MM.1S (cell line): ENCODE data around the gene SGSH.

Experiments used
- DNase-seq: peaks from one replicate; pipeline ENCODE4 v3.0.0-alpha.2; 2015
- H2AFZ ChIP-seq: fragments of 300-600 bp; sonication (generic); 2 replicates; pipeline ENCODE4 v1.6.0; 2016; ENCODE audit warnings: antibody characterized with exemption, low read length
- H3F3A ChIP-seq: fragments of 300-600 bp; sonication (generic); 2 replicates; pipeline ENCODE4 v1.6.1; 2016; ENCODE audit warnings: mild to moderate bottlenecking, antibody characterized with exemption, low read length, moderate library complexity, mixed read lengths; ENCODE audit not compliant: insufficient read depth
- H3K27ac ChIP-seq: fragments of 300-600 bp; sonication (generic); 2 replicates; pipeline ENCODE4 v1.5.1; 2016; ENCODE audit warnings: mild to moderate bottlenecking, low read length
- H3K27me3 ChIP-seq: fragments of 300-600 bp; sonication (generic); replicated peaks from 2 replicates; pipeline ENCODE4 v1.6.0; 2016; ENCODE audit warnings: low read length; ENCODE audit not compliant: insufficient read depth
- H3K36me3 ChIP-seq: fragments of 300-600 bp; sonication (generic); replicated peaks from 2 replicates; pipeline ENCODE4 v1.6.1; 2016; ENCODE audit warnings: mild to moderate bottlenecking, low read length, mixed read lengths; ENCODE audit not compliant: insufficient read depth
- H3K4me1 ChIP-seq: fragments of 300-600 bp; sonication (generic); 2 replicates; pipeline ENCODE4 v1.6.1; 2016; ENCODE audit warnings: low read length, mixed read lengths
- H3K4me2 ChIP-seq: fragments of 300-600 bp; sonication (generic); 2 replicates; pipeline ENCODE4 v1.6.0; 2016; ENCODE audit warnings: low read depth, low read length
- H3K4me3 ChIP-seq: fragments of 300-600 bp; sonication (generic); 2 replicates; pipeline ENCODE4 v1.5.1; 2016; ENCODE audit warnings: low read length, mixed read lengths
- H3K79me2 ChIP-seq: fragments of 300-600 bp; sonication (generic); 2 replicates; pipeline ENCODE4 v1.6.1; 2016; ENCODE audit warnings: mixed run types, low read length, mixed read lengths
- H3K9ac ChIP-seq: fragments of 300-600 bp; sonication (generic); 2 replicates; pipeline ENCODE4 v1.6.1; 2016; ENCODE audit warnings: low read length, mixed read lengths
- H3K9me2 ChIP-seq: fragments of 300-600 bp; sonication (generic); replicated peaks from 2 replicates; pipeline ENCODE4 v1.6.1; 2016; ENCODE audit warnings: mild to moderate bottlenecking, low read length, mixed read lengths; ENCODE audit not compliant: insufficient read depth
- H3K9me3 ChIP-seq: fragments of 300-600 bp; sonication (generic); replicated peaks from 2 replicates; pipeline ENCODE4 v1.6.1; 2016; ENCODE audit warnings: mild to moderate bottlenecking, low read length, mixed read lengths; ENCODE audit not compliant: insufficient read depth
- H4K20me1 ChIP-seq: fragments of 300-600 bp; sonication (generic); 2 replicates; pipeline ENCODE4 v1.6.1; 2016; ENCODE audit warnings: mild to moderate bottlenecking, low read length, moderate library complexity, mixed read lengths; ENCODE audit not compliant: insufficient read depth
- CTCF ChIP-seq: fragments of 300-600 bp; sonication (generic); IDR thresholded peaks from 2 replicates; pipeline ENCODE4 v1.5.1; 2016; ENCODE audit warnings: antibody characterized with exemption, low read length, mixed read lengths
- EZH2 ChIP-seq: fragments of 300-600 bp; sonication (generic); optimal IDR thresholded peaks from 2 replicates; pipeline ENCODE3; 2017; ENCODE audit warnings: low read depth, mild to moderate bottlenecking, antibody characterized with exemption, low read length, mixed read lengths
- EZH2phosphoT487 ChIP-seq: fragments of 300-600 bp; sonication (generic); IDR thresholded peaks from 2 replicates; pipeline ENCODE4 v1.6.1; 2018; ENCODE audit warnings: antibody characterized with exemption, low read length

SGSH gene

GRCh38 chr17:80225230-80225629 is 5.1 kb upstream of the SGSH start:
- H3K4me1 ChIP-seq = no peaks in the 10 kb centered on the region
- no peak overlapping the region for H3K27ac ChIP-seq
- H3K4me2 ChIP-seq = no peak overlapping the region
- no peaks in the 10 kb centered on the region for H3K79me2 ChIP-seq
- no peak overlapping the region for H3K9ac ChIP-seq
- no peaks in the 10 kb centered on the region for H3K9me2 ChIP-seq
- no peaks in the 10 kb centered on the region for H3K9me3 ChIP-seq
- H3F3A ChIP-seq = no peaks in the 10 kb centered on the region
- no peak overlapping the region for H2AFZ ChIP-seq
- TF ChIP-seq EZH2phosphoT487 = no peak
- TF ChIP-seq EZH2 = no peak
- no peak for TF ChIP-seq CTCF
- no peak for DNase-seq
- no peaks in the 10 kb centered on the region for H3K27me3 ChIP-seq
- no peak overlapping the region for H3K4me3 ChIP-seq
- H3K36me3 ChIP-seq = no peaks in the 10 kb centered on the region
- H4K20me1 ChIP-seq = no peaks in the 10 kb centered on the region

- no peak overlapping the region for H2AFZ ChIP-seq
- no peak for DNase-seq
- H3K27me3 ChIP-seq = no peaks in the 10 kb centered on the region
- H4K20me1 ChIP-seq = no peaks in the 10 kb centered on the region
- H3K4me3 ChIP-seq = no peak overlapping the region
- H3K79me2 ChIP-seq = peaks cover 5% of the 10 kb centered on the region
- H3K4me2 ChIP-seq = no peak overlapping the region
- TF ChIP-seq CTCF (no peak), EZH2 (no peak), EZH2phosphoT487 (no peak)
- peaks cover 4% of the 10 kb centered on the region for H3F3A ChIP-seq
- H3K4me1 ChIP-seq = no peaks in the 10 kb centered on the region
- no peak overlapping the region for H3K27ac ChIP-seq
- no peaks in the 10 kb centered on the region for H3K9me2 ChIP-seq
- no peak overlapping the region for H3K9ac ChIP-seq
- no peaks in the 10 kb centered on the region for H3K36me3 ChIP-seq
- no peaks in the 10 kb centered on the region for H3K9me3 ChIP-seq
These were observed 4.5 kb upstream of the SGSH start for GRCh38 chr17:80224683-80225082.

- Histone ChIP-seq H3K4me1 (peaks cover 3% of the 10 kb centered on the region), H4K20me1 (no peaks in the 10 kb centered on the region), H3K27me3 (no peaks in the 10 kb centered on the region), H3K36me3 (no peaks in the 10 kb centered on the region), H2AFZ (no peak overlapping the region), H3K4me2 (no peak overlapping the region), H3K9ac (no peak overlapping the region), H3F3A (peaks cover 10% of the 10 kb centered on the region), H3K9me3 (no peaks in the 10 kb centered on the region), H3K9me2 (no peaks in the 10 kb centered on the region), H3K4me3 (no peak overlapping the region), H3K27ac (no peak overlapping the region), H3K79me2 (peaks cover 10% of the 10 kb centered on the region)
- no peak for DNase-seq
- no peak for TF ChIP-seq CTCF
- no peak for TF ChIP-seq EZH2phosphoT487
- no peak for TF ChIP-seq EZH2
These were observed 3.8 kb upstream of the SGSH start for GRCh38 chr17:80223838-80224497.
